ENCODE measurements around the gene SLC2A4RG.
"Not testable (repeated sequence)": the region's sequence is repeated elsewhere in the genome, so short reads cannot be mapped to it uniquely, and the experiment has no call there.

The SLC2A4RG gene

GRCh38 chr20:63711085-63711645 is 28.4 kb upstream of the SLC2A4RG start:
- Mint-ChIP-seq H3K27ac (no peak overlapping the region), H3K27me3 (ENCODE audit: low read depth, poor library complexity) (no peaks in the 10 kb centered on the region), H3K4me3 (peak overlapping the region; percentile 68), H3K4me1 (peaks cover 23% of the 10 kb centered on the region), H3K9me3 (peaks cover 52% of the 10 kb centered on the region), H3K36me3 (ENCODE audit: low read depth) (peaks cover 70% of the 10 kb centered on the region)
- no peak for DNase-seq
- no peak for TF ChIP-seq CTCF (IDR thresholded peaks at IDR 0.05)

- Mint-ChIP-seq H3K36me3 (ENCODE audit: low read depth) (peaks cover 80% of the 10 kb centered on the region), H3K9me3 (peaks cover 63% of the 10 kb centered on the region), H3K27ac (no peak overlapping the region), H3K27me3 (ENCODE audit: low read depth, poor library complexity) (no peaks in the 10 kb centered on the region), H3K4me1 (peaks cover 15% of the 10 kb centered on the region), H3K4me3 (no peak overlapping the region)
- no peak for DNase-seq
- TF ChIP-seq CTCF (IDR thresholded peaks at IDR 0.05): no peak
Observed at GRCh38 chr20:63712191-63712590, 27.4 kb upstream of the SLC2A4RG start.

- Mint-ChIP-seq H3K36me3 (ENCODE audit: low read depth) (peaks cover 96% of the 10 kb centered on the region), H3K4me1 (peaks cover 5% of the 10 kb centered on the region), H3K4me3 (no peak overlapping the region), H3K27me3 (ENCODE audit: low read depth, poor library complexity) (no peaks in the 10 kb centered on the region), H3K27ac (no peak overlapping the region), H3K9me3 (peaks cover 84% of the 10 kb centered on the region)
- TF ChIP-seq CTCF (IDR thresholded peaks at IDR 0.05): no peak
- DNase-seq: no peak
Observed at GRCh38 chr20:63714858-63715257, 24.7 kb upstream of the SLC2A4RG start.

- DNase-seq: no peak
- H3K4me3 Mint-ChIP-seq: no peak overlapping the region
- H3K36me3 Mint-ChIP-seq (ENCODE audit: low read depth): peaks cover 96% of the 10 kb centered on the region
- H3K9me3 Mint-ChIP-seq: peaks cover 64% of the 10 kb centered on the region
- H3K27me3 Mint-ChIP-seq (ENCODE audit: low read depth, poor library complexity): no peaks in the 10 kb centered on the region
- H3K27ac Mint-ChIP-seq: no peak overlapping the region
- no peaks in the 10 kb centered on the region for H3K4me1 Mint-ChIP-seq
- TF ChIP-seq CTCF (IDR thresholded peaks at IDR 0.05): no peak
Observed at GRCh38 chr20:63718996-63719395, 20.6 kb upstream of the SLC2A4RG start.

- not testable (repeated sequence) for H3K27me3 Mint-ChIP-seq (ENCODE audit: low read depth, poor library complexity); DNase-seq; H3K27ac Mint-ChIP-seq; H3K4me3 Mint-ChIP-seq; H3K4me1 Mint-ChIP-seq
- Mint-ChIP-seq H3K9me3 (peaks cover 63% of the 10 kb centered on the region), H3K36me3 (ENCODE audit: low read depth) (peaks cover 93% of the 10 kb centered on the region)
Observed at GRCh38 chr20:63722967-63723622, 16.5 kb upstream of the SLC2A4RG start.

- not testable (repeated sequence) for DNase-seq; H3K27me3 Mint-ChIP-seq (ENCODE audit: low read depth, poor library complexity); H3K4me3 Mint-ChIP-seq
- H3K9me3 Mint-ChIP-seq: peaks cover 24% of the 10 kb centered on the region
- peaks cover 12% of the 10 kb centered on the region for H3K4me1 Mint-ChIP-seq
- peaks cover 52% of the 10 kb centered on the region for H3K36me3 Mint-ChIP-seq (ENCODE audit: low read depth)
- H3K27ac Mint-ChIP-seq: peak overlapping the region; percentile 90
Observed at GRCh38 chr20:63730189-63730733, 9.3 kb upstream of the SLC2A4RG start.

- peaks cover 12% of the 10 kb centered on the region for H3K4me1 Mint-ChIP-seq
- DNase-seq: no peak
- H3K4me3 Mint-ChIP-seq: no peak overlapping the region
- TF ChIP-seq CTCF (IDR thresholded peaks at IDR 0.05): no peak
- peaks cover 13% of the 10 kb centered on the region for H3K9me3 Mint-ChIP-seq
- H3K27me3 Mint-ChIP-seq (ENCODE audit: low read depth, poor library complexity): peaks cover 2% of the 10 kb centered on the region
- no peak overlapping the region for H3K27ac Mint-ChIP-seq
- peaks cover 45% of the 10 kb centered on the region for H3K36me3 Mint-ChIP-seq (ENCODE audit: low read depth)
Observed at GRCh38 chr20:63731410-63731809, 8.2 kb upstream of the SLC2A4RG start.
